K562 (cell line): Measurements from ENCODE around the gene CMIP. TPM values are rescaled to one million over a fixed set of nuclear protein-coding genes. Genes with fewer than 3 reads are reported as not detected.

Experiments
- BRF2 ChIP-seq: IDR thresholded peaks from 3 replicates; pipeline ENCODE4 v1.6.1; 2011; ENCODE audit warnings: borderline replicate concordance, mild to moderate bottlenecking; ENCODE audit not compliant: insufficient read length, insufficient read depth
- CREB1 ChIP-seq, 2 experiments: sonication (generic) in 1 of 2; formaldehyde crosslinking in 1 of 2; IDR thresholded peaks; 2 replicates each; pipeline versions ENCODE4 v1.6.1 to v1.8.0; 2012 to 2022; ENCODE audit warnings: inconsistent platforms in 1 of 2, mild to moderate bottlenecking in 1 of 2, missing genetic modification reagents in 1 of 2, moderate library complexity in 1 of 2
- CTCF ChIP-seq, 3 experiments: IDR thresholded peaks in 2 of 3; conservative IDR thresholded peaks in 1 of 3; 2 replicates each; pipeline ENCODE4 v1.5.1; 2011 to 2012; ENCODE audit warnings: low read length in 3 of 3, mild to moderate bottlenecking in 3 of 3, control low read depth in 2 of 3, improper control_type of control experiment in 1 of 3, inconsistent platforms in 1 of 3, low read depth in 1 of 3, mixed read lengths in 1 of 3, moderate library complexity in 1 of 3; ENCODE audit not compliant: insufficient read depth in 2 of 3
- FOXK2 ChIP-seq, 2 experiments: fragments of 450-650 bp; IDR thresholded peaks in 1 of 2; conservative IDR thresholded peaks in 1 of 2; 2 replicates each; pipeline ENCODE4 v1.6.1; 2016; ENCODE audit warnings: low read depth in 2 of 2, mild to moderate bottlenecking in 1 of 2
- HOXB6 ChIP-seq: fragments of 250-450 bp; sonication (Bioruptor Pico); IDR thresholded peaks from 2 replicates; pipeline ENCODE4 v1.5.1; 2022; ENCODE audit warnings: mild to moderate bottlenecking, borderline replicate concordance
- MECOM ChIP-seq: fragments of 250-450 bp; sonication (Bioruptor Pico); IDR thresholded peaks from 2 replicates; pipeline ENCODE4 v1.8.0; 2022; ENCODE audit warnings: inconsistent platforms
- ZNF609 ChIP-seq: sonication (generic); formaldehyde crosslinking; IDR thresholded peaks from 2 replicates; pipeline ENCODE4 v1.8.1; 2023; ENCODE audit warnings: missing genetic modification reagents, mild to moderate bottlenecking, borderline replicate concordance
- polyA plus RNA-seq, 8 experiments: library from polyadenylated mRNA; depleted of rRNA in 4 of 8; stranded (reverse) in 5 of 8; unstranded in 3 of 8; fragments of >200 nt; fragmentation: Nextera tagmentation in 2 of 8; fragmentation: Illumina TruSeq in 1 of 8; extraction: Ambion mirVana in 2 of 8; extraction: Trizol in 1 of 8; gene quantifications; 2 replicates each; pipeline versions ENCODE4 v1.2.1 to v1.2.3, GENCODE V29; 2011 to 2014; ENCODE audit warnings: inconsistent platforms in 1 of 8, missing spikeins in 1 of 8
- total RNA-seq, 7 experiments: library from RNA; depleted of rRNA in 6 of 7; stranded (reverse); fragments of >200 nt in 6 of 7; fragmentation: Illumina TruSeq in 2 of 7; extraction: Trizol in 2 of 7; gene quantifications; 2 replicates each; pipeline versions ENCODE4 v1.2.1 to v1.2.3, GENCODE V29; 2011 to 2021; ENCODE audit warnings: low replicate concordance in 1 of 7

The CMIP gene
- total and polyA plus RNA-seq, 9 of the 15 experiments (the other 6 are each of a cell fraction or from before 2014, with no cell fraction given), result 0.94 to 82.5 (median 10.3) TPM

- no peak for TF ChIP-seq ZNF609 (CRISPR knock-in tag)
- TF ChIP-seq CTCF (IDR thresholded peaks at IDR 0.05 in 2 of 3, conservative IDR thresholded peaks at IDR 0.05 in 1 of 3; ENCODE audit: insufficient read depth in 2 of 3, low read depth in 1 of 3, low read length in 3 of 3), result peak; percentile 66 to 80 (median 75)
- TF ChIP-seq FOXK2 (conservative IDR thresholded peaks at IDR 0.05 in 1 of 2, IDR thresholded peaks at IDR 0.05 in 1 of 2; ENCODE audit: low read depth in 2 of 2), result no peak
- TF ChIP-seq BRF2, result no peak
- TF ChIP-seq MECOM, result no peak
- no peak for TF ChIP-seq HOXB6 (CRISPR knock-in tag)
- TF ChIP-seq CREB1 (IDR thresholded peaks at IDR 0.05), result no peak
- no peak for TF ChIP-seq CREB1 (CRISPR knock-in tag; IDR thresholded peaks at IDR 0.05)
Measured at GRCh38 chr16:81429045-81429521, 15.5 kb upstream of the CMIP start (continued).
